G401.6 (cell line): ENCODE results near the gene KCNJ15.
"Not testable (repeated sequence)": the region's sequence is repeated elsewhere in the genome, so short reads cannot be mapped to it uniquely, and the experiment has no call there.

Source experiments
- FAIRE-seq: peaks from 2 replicates; lab custom pipeline; 2012; peaks lifted over from hg19 to GRCh38; lab: Jason Lieb, UNC

KCNJ15 gene

GRCh38 chr21:38244885-38245869 is 11.6 kb upstream of the KCNJ15 start:
- FAIRE-seq: no peak

- no peak for FAIRE-seq
Observed at GRCh38 chr21:38246511-38246910, 10.3 kb upstream of the KCNJ15 start.

DNA sequence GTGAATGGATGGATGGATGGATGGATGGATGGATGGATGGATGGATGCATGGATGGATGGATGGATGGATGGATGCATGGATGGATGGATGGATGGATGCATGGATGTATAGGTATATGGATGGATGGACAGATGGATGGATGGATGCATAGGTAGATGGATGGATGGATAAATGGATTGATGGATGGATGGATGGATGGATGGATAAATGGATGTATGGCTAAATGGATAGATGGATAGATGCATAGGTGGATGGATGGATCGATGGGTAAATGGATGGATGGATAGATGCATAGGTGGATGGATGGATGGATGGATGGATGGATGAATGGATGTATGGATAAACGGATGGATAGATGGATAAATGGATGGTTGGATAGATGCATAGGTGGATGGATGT is 9.7 kb upstream of the KCNJ15 start:
- FAIRE-seq: not testable (repeated sequence)

DNA sequence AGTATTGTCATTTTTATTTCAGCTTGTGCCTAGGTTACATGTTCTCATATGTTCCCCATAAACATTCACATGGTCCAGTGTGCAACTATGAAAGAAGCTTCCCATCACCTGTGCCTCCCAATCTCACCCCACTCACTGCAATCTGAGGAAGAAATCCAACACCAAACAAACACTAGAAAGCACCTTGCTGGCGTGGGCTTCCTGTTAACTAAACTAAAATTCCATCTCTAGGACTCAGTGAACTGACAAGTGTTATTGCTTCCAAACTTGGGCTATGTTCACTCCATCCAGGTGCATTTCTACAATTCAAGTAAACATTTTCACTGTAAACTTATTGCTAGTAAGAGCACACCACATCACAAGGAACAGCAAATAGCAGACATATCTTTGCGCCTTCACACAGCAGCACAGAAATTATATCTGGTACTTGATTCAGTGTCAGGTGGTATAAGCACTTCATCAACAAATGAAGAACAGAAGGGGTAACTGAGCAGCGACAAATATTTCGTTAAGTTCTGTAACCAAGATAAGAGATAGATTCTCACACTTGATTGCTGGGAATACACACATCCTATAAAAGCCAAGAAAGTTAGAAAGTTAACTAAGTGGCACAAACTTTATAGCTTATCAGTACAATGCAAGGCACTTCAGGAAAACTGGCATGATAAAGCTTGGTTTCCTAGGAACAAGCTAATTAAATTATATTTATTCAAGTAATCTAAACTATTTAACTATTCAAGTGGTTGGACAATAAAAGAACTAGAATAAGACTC is 8.9 kb upstream of the KCNJ15 start:
- no peak for FAIRE-seq

DNA sequence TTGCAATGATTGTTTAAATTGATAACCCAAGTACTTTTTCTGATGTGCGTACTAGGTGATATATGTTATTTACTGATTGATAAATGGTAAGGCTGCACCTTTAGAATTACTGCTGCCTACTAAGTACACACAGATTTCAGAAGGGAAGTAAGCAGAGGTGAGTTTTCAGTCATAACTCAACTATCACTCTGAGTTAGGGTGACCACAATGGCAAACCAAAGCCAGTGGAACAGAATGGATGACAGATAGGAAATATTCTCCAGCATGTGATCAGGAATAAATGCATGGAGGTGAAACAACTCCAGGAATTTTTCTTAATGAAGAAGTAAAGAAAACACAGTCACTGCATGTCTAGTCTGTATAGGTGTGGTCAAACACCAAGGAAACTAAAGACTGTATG is 7.5 kb upstream of the KCNJ15 start:
- no peak for FAIRE-seq

GRCh38 chr21:38249696-38250278 is 7.0 kb upstream of the KCNJ15 start:
- FAIRE-seq: no peak

- FAIRE-seq: no peak
Observed at GRCh38 chr21:38250991-38251418, 5.8 kb upstream of the KCNJ15 start.

DNA sequence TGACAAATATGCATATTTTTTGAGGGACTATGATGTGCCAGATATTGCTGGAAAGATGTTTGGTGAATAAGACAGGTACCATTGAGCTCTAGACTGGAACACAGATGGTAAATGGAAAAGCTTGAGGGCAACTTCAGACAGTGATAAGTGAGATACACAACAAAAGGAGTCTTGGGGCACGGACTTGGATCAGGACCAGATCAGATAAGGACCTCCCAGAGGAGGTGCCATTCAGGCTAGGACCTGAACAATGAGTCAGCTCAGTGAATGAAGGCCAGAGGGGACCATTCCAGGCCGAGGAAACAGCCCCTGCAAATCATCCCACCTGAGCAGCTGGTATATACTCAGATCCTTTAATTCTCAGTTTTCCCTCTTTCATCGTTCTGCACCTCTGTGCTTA is 1.8 kb upstream of the KCNJ15 start:
- FAIRE-seq: no peak

- FAIRE-seq: no peak
Observed at GRCh38 chr21:38255571-38256117, 1.1 kb upstream of the KCNJ15 start.

DNA sequence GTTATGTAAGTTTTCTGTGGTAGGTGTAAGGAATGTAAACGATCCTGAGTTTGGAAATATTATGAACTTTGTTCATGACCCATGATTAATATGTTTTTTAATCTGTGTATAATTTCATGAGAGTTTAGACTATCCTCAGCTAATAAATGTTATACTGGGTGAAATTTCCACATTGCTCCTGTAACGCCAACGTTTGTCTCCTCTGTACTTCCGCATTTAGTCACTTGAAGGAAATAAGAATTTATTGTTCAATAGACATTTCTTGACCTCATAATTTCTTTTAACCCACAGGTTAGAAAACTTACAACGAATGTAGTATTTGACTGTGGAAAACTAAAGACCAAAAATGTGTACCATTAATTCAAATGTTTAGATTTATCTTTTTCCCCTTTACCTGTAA is 876 bp downstream of the KCNJ15 start:
- no peak for FAIRE-seq

DNA sequence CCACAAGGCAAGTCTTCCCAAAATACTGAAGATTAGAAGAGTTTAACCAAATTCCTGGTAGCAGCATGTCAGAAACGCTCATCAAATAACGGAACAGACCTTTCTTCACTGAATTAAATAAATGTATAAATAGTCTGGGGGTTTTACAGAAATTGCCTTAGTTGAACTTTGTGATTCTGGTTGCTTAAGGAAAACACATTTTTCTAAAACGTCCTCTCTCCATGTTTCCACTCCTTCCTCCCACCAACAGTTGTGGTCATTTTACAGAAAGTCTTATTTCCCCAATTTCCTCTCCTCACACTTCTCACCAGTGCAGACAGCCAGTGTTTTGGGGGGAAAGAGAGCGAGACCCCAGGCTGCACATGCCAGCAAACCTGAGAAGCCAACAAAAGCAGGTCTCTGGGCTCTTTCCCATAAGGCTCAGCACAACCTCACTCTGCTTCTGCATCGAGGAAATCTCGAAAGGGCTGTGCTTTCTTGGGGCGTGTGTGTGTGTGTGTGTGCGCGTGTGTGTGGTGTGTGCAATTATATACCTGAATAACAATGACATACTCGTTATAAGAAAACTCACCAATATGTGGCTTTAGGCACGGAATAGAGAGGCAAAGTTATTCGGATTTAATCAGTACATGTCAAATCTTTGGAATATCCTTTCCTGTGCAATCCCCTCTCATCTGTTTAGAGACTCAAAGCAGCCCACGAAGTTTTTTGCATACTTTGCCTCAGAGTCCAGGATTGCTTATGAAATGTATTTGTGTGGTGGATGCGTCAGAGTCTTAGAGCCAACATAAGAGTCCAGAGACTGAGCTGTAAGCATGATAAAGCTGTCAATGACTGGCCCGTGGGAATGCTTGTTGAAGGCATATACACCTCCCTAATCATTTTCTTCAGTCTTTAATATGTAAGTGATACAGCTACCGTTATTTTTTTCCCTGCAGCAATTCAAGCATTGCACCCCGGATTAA is 2.0 kb downstream of the KCNJ15 start:
- FAIRE-seq: no peak

DNA sequence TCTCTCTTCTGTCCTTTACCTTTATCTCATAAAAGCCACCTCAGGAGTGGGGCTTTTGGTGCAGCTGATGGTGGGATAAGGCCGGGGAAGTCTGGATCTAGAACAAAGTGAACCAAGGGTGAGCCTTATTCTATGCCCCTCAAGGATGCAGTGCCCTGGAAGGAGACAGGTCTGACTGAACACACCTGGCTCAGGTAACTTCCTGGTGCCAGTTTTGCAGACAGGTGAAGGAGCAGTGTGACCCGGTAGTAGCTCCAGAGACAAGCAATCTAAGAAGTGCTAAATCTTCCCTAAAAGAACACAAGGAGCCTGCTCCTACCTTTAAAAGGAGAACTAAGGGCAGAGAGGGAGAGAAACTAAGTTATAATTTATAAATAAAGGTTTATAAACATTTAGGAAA is 2.9 kb downstream of the KCNJ15 start:
- FAIRE-seq: no peak

GRCh38 chr21:38260426-38260825 is 3.6 kb downstream of the KCNJ15 start:
- no peak for FAIRE-seq

GRCh38 chr21:38261851-38262250 is 5.1 kb downstream of the KCNJ15 start:
- no peak for FAIRE-seq

DNA sequence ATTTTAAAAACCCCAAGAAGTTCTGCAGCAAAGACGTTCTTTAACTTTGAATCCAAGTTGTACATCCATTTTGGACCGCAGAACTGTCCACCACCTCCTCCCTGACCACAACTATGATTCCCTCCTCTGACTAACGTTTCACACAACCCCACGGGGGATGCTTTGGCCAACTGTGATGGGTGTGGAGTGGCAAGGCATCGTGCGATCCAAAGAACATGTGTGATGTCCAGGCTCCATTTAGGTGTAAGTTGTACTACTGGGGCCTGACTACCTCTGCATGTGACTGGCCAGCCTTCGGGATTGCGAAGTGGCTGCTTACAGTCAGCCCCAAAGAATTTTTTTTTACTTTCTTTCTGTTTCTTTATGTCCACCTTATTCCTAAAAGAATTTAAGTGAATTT is 6.7 kb downstream of the KCNJ15 start:
- no peak for FAIRE-seq

GRCh38 chr21:38264571-38264970 is 7.8 kb downstream of the KCNJ15 start:
- FAIRE-seq: no peak

- no peak for FAIRE-seq
Observed at GRCh38 chr21:38265166-38265565, 8.4 kb downstream of the KCNJ15 start.

GRCh38 chr21:38266732-38267131 is 9.9 kb downstream of the KCNJ15 start:
- no peak for FAIRE-seq

DNA sequence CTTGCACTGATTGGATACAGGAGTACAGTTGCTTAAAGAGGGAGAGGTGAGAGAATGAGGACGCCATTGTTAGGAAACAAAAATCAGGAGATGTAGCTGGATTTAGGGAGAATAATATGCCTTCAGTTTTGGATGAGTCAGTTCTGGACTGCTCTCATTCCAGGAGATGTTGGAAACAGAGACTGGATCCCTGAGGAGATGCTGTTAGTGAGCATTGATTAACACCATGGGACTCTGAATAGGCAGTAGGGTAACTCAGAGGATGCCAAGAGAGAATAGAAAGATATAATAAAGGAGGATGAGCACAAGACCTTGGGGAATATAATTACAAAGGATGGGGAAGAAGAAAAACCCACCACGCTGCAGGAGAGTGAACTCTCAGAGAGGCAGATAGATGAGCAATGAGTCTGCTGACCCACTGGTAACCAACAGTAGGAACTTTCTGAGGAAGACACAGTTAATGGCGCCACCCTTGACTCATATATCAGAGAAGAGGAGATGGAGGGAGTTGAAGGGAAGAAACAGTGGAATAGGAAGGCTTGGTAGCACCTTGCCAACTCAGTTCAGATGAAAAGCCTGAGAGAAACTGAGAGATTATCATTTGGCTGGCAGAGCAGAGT is 10.5 kb downstream of the KCNJ15 start:
- no peak for FAIRE-seq

- FAIRE-seq: no peak
Observed at GRCh38 chr21:38267991-38268863, 11.4 kb downstream of the KCNJ15 start.
